ENCODE data around the gene MS4A15. TPM values are rescaled to one million over a fixed set of nuclear protein-coding genes. Genes with fewer than 3 reads are reported as not detected.
A peak's percentile ranks its signal among the peaks of the same experiment; 100 is the strongest.

Gene MS4A15
- total and polyA plus RNA-seq, 10 of the 15 experiments (the other 5 are each of a cell fraction or from before 2014, with no cell fraction given), result 0.05 to 0.84 (median 0.45) TPM

DNA sequence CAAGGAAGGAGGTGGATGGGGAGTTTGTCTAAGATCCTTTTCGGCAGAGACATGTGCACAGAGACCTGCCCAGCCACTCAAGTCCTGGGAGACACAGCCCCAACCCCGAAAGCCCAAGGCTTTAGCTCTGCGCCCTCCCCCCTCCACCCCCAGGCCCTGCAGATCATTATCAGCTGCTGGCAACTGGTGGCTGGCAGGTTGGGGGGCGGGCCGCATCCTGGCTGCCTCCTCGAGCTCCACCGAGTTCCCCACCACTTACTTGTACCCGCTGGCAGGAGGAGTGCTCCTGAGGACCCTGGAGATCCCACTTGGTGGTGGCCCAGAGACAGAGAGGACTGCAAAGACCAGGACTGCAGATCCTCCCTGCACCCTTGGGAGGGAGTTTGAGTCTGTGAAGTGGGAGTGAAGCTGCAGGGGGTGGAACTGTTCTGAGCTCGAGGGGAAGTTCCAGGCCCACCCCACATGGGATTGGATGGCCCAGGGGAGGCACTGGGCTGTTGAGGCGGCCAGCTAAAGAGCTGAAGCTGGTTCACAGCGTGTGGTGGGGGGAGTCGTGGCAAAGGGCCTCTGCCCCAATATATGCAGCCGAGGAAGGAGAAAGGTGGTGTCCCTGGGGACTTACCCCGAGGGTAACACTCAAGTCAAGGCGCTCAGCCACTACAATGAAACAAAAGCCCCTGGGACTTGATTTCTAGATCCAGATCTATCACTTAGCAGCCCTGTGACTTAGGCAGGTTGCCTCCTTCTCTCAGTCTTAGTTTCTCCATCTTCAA is 65.3 kb downstream of the MS4A15 start:
- Histone ChIP-seq H3K27ac (ENCODE audit: control insufficient read depth, insufficient read depth) (no peak overlapping the region), H3K4me3 (no peak overlapping the region), H3K4me2 (ENCODE audit: control insufficient read depth, insufficient read depth) (no peak overlapping the region; the same call in 1 of the 2 replicates), H3K79me2 (ENCODE audit: control insufficient read depth, insufficient read depth, low read length) (no peaks in the 10 kb centered on the region), H3K27me3 (replicated peaks in 1 of 2; ENCODE audit: control insufficient read depth in 2 of 2, insufficient read depth in 2 of 2, low read length in 1 of 2) (no peaks in the 10 kb centered on the region; a peak in 1 of 4 replicates), H2AFZ (ENCODE audit: control insufficient read depth, low read depth, low read length) (no peak overlapping the region), H3K9ac (ENCODE audit: control insufficient read depth, insufficient read depth, low read length) (no peak overlapping the region), H4K20me1 (ENCODE audit: control insufficient read depth, insufficient read depth) (no peaks in the 10 kb centered on the region), H3K9me3 (replicated peaks; ENCODE audit: control insufficient read depth, insufficient read depth, low read length) (peaks cover 2% of the 10 kb centered on the region; the same call in 2 of the 3 replicates), H3K36me3 (ENCODE audit: control insufficient read depth in 2 of 2, insufficient read depth in 2 of 2, low read length in 1 of 2) (no peaks in the 10 kb centered on the region), H3K4me1 (ENCODE audit: control insufficient read depth, insufficient read depth, low read length) (no peaks in the 10 kb centered on the region)
- DNase-seq (ENCODE audit: low read depth, low spot score) (peak; percentile 19), FAIRE-seq (no peak), ATAC-seq (peak; percentile 84)
- RAD21 ChIA-PET (ENCODE audit: unreplicated experiment), result interaction anchor here (0.8 to 4.0 kb wide), 8 partner anchors 9 to 239 kb away, joined by 3 to 31 read pairs (median 7); no protein-coding TSS in a partner anchor
- intact Hi-C loops (cut with micrococcal nuclease; ENCODE audit: unreplicated experiment) (loop anchor here (1.0 kb wide), 1 partner anchor 47 kb away; no protein-coding TSS in a partner anchor), in situ Hi-C loops (cut with MboI) (no loop called here)
- TF ChIP-seq ASH2L (IDR thresholded peaks at IDR 0.05; ENCODE audit: borderline replicate concordance, low read depth) (no peak), RB1 (IDR thresholded peaks at IDR 0.05; ENCODE audit: borderline replicate concordance) (peak; percentile 54; the same call in 1 of the 2 replicates), EGR1 (IDR thresholded peaks at IDR 0.05; ENCODE audit: borderline replicate concordance in 1 of 2, low read depth in 2 of 2, low read length in 2 of 2) (no peak), KLF5 (IDR thresholded peaks at IDR 0.05; ENCODE audit: partially characterized antibody) (no peak), BHLHE40 (IDR thresholded peaks at IDR 0.05; ENCODE audit: borderline replicate concordance in 1 of 2, low read depth in 2 of 2, low read length in 1 of 2) (0 out of 4 replicates have a peak, but pooled peaks of 1 of the 2 experiments have one; percentile 22), RELB (IDR thresholded peaks at IDR 0.05; ENCODE audit: low read depth) (peak; percentile 65; the same call in 1 of the 2 replicates), NR2F1 (conservative IDR thresholded peaks at IDR 0.05) (peak; percentile 80), MYB (IDR thresholded peaks at IDR 0.05; ENCODE audit: borderline replicate concordance, low read depth, low read length) (no peak), EP300 (IDR thresholded peaks at IDR 0.05; ENCODE audit: borderline replicate concordance in 1 of 2, control insufficient read depth in 1 of 2, low read depth in 2 of 2, low read length in 2 of 2) (0 out of 4 replicates have a peak, but pooled peaks of 1 of the 2 experiments have one; percentile 29), IKZF1 (conservative IDR thresholded peaks at IDR 0.05) (0 out of 2 replicates have a peak, but pooled peaks have one; percentile 42), GATAD2B (conservative IDR thresholded peaks at IDR 0.05; ENCODE audit: low read depth) (peak; percentile 74), DPF2 (IDR thresholded peaks at IDR 0.05) (peak; percentile 40; the same call in 1 of the 2 replicates), MTA2 (IDR thresholded peaks at IDR 0.05; ENCODE audit: low read depth) (0 out of 2 replicates have a peak, but pooled peaks have one; percentile 44), ZNF384 (IDR thresholded peaks at IDR 0.05; ENCODE audit: borderline replicate concordance, low read depth, low read length) (no peak), ATF7 (IDR thresholded peaks at IDR 0.05; ENCODE audit: low read depth) (0 out of 2 replicates have a peak, but pooled peaks have one; percentile 33), NBN (IDR thresholded peaks at IDR 0.05) (0 out of 2 replicates have a peak, but pooled peaks have one; percentile 32), MEF2B (IDR thresholded peaks at IDR 0.05; ENCODE audit: partially characterized antibody, poor library complexity, severe bottlenecking) (peak; percentile 98)
- TF ChIP-seq, protein P1, sequence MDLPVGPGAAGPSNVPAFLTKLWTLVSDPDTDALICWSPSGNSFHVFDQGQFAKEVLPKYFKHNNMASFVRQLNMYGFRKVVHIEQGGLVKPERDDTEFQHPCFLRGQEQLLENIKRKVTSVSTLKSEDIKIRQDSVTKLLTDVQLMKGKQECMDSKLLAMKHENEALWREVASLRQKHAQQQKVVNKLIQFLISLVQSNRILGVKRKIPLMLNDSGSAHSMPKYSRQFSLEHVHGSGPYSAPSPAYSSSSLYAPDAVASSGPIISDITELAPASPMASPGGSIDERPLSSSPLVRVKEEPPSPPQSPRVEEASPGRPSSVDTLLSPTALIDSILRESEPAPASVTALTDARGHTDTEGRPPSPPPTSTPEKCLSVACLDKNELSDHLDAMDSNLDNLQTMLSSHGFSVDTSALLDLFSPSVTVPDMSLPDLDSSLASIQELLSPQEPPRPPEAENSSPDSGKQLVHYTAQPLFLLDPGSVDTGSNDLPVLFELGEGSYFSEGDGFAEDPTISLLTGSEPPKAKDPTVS (IDR thresholded peaks at IDR 0.05; ENCODE audit: low read depth, low read length), result no peak
- WGBS (ENCODE audit: insufficient coverage, insufficient replicate concordance, low lambda C conversion rate, missing lambda C conversion rate), result 25% methylated on average over 12 of the region's 15 CpGs
- SMC1A ChIA-PET (ENCODE audit: uncharacterized antibody, unreplicated experiment), result interaction anchor here (0.6 to 5.3 kb wide), 15 partner anchors 9 to 448 kb away, joined by 3 to 37 read pairs (median 4); no protein-coding TSS in a partner anchor
- CTCF ChIA-PET, result interaction anchor here (0.7 to 3.7 kb wide), 9 partner anchors 10 to 164 kb away, joined by 3 to 41 read pairs (median 9); partner anchors contain the start of gene MS4A10
- BruUV-seq (replicated peaks), result no TSS peak
- POLR2A ChIA-PET, result interaction anchor here (0.6 to 2.2 kb wide), 7 partner anchors 40 to 337 kb away, joined by 3 to 8 read pairs (median 4); no protein-coding TSS in a partner anchor

Measured in GM12878 (cell line).